DOHH2 (cell line): ENCODE data around the gene TUBB4B.

Source experiments
- EZH2phosphoT487 ChIP-seq: fragments of 200-600 bp; sonication (generic); IDR thresholded peaks from 2 replicates; pipeline ENCODE4 v1.6.1; 2017; ENCODE audit warnings: borderline replicate concordance, mild to moderate bottlenecking, antibody characterized with exemption, low read length, moderate library complexity, mixed read lengths
- TF ChIP-seq, protein P1 (sequence below): fragments of 200-600 bp; sonication (generic); IDR thresholded peaks from one replicate; pipeline ENCODE4 v1.5.1; 2014; ENCODE audit warnings: antibody characterized with exemption, mild to moderate bottlenecking, low read depth, low read length; ENCODE audit not compliant: poor library complexity, severe bottlenecking

GRCh38 chr9:137278721-137279711 is 37.9 kb downstream of the TUBB4B start:
- TF ChIP-seq, protein P1, sequence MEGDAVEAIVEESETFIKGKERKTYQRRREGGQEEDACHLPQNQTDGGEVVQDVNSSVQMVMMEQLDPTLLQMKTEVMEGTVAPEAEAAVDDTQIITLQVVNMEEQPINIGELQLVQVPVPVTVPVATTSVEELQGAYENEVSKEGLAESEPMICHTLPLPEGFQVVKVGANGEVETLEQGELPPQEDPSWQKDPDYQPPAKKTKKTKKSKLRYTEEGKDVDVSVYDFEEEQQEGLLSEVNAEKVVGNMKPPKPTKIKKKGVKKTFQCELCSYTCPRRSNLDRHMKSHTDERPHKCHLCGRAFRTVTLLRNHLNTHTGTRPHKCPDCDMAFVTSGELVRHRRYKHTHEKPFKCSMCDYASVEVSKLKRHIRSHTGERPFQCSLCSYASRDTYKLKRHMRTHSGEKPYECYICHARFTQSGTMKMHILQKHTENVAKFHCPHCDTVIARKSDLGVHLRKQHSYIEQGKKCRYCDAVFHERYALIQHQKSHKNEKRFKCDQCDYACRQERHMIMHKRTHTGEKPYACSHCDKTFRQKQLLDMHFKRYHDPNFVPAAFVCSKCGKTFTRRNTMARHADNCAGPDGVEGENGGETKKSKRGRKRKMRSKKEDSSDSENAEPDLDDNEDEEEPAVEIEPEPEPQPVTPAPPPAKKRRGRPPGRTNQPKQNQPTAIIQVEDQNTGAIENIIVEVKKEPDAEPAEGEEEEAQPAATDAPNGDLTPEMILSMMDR, result no peak
- no peak for TF ChIP-seq EZH2phosphoT487
